HEK293 (cell line): ENCODE results near the gene LCORL.

Source experiments
- CTCF ChIA-PET: fragments of 350-600 bp; formaldehyde crosslinking; extraction: SDS; loops from one replicate; lab custom pipeline; 2021; ENCODE audit warnings: antibody characterized with exemption; lab: Yijun Ruan, JAX
- POLR2A ChIA-PET: fragments of 300-600 bp; formaldehyde crosslinking; extraction: SDS; loops from one replicate; lab custom pipeline; 2020; ENCODE audit warnings: antibody characterized with exemption, inconsistent platforms; lab: Yijun Ruan, JAX
- H3K27ac ChIP-seq: fragments of 200-500 bp; sonication (Bioruptor generic); 2 replicates; pipeline ENCODE4 v1.5.1; 2014; ENCODE audit warnings: low read depth, low read length, control low read depth, inconsistent platforms; ENCODE audit errors: extremely low read depth
- H3K36me3 ChIP-seq, 2 experiments: fragments of 200-500 bp in 1 of 2; sonication (Bioruptor generic) in 1 of 2; 1 replicate in 1 of 2; 2 replicates in 1 of 2; pipeline ENCODE4 v1.5.1; 2014 to 2017; ENCODE audit warnings: inconsistent platforms in 2 of 2, low read length in 2 of 2; ENCODE audit not compliant: control insufficient read depth in 2 of 2, insufficient read depth in 1 of 2
- H3K4me1 ChIP-seq: fragments of 200-500 bp; sonication (Bioruptor generic); 2 replicates; pipeline ENCODE4 v1.5.1; 2014; ENCODE audit warnings: mild to moderate bottlenecking, low read length, inconsistent platforms; ENCODE audit not compliant: control insufficient read depth, insufficient read depth
- H3K4me3 ChIP-seq: 2 replicates; pipeline ENCODE4 v1.5.1; 2011; ENCODE audit warnings: low read depth, mild to moderate bottlenecking, control low read depth, low read length, moderate library complexity
- H3K9me3 ChIP-seq: fragments of 200-500 bp; sonication (Bioruptor generic); 2 replicates; pipeline ENCODE4 v1.5.1; 2014; ENCODE audit warnings: low read depth, low read length, inconsistent platforms; ENCODE audit not compliant: control insufficient read depth, insufficient read depth
- GLI2 ChIP-seq: fragments of 450-650 bp; formaldehyde crosslinking; IDR thresholded peaks from 2 replicates; pipeline ENCODE4; 2017; ENCODE audit warnings: missing biosample characterization, missing genetic modification characterization, low read depth, borderline replicate concordance
- KLF10 ChIP-seq: fragments of 450-650 bp; IDR thresholded peaks from 2 replicates; pipeline ENCODE4 v1.5.1; 2018; ENCODE audit warnings: missing biosample characterization, mild to moderate bottlenecking, missing genetic modification characterization
- ZBTB17 ChIP-seq: fragments of 450-650 bp; formaldehyde crosslinking; IDR thresholded peaks from 2 replicates; pipeline ENCODE4 v1.5.1; 2016; ENCODE audit warnings: missing biosample characterization, missing genetic modification characterization
- ZBTB21 ChIP-seq: fragments of 450-650 bp; formaldehyde crosslinking; IDR thresholded peaks from 2 replicates; pipeline ENCODE4 v1.5.1; 2017; ENCODE audit warnings: missing biosample characterization, missing genetic modification characterization
- ZBTB8A ChIP-seq: fragments of 450-650 bp; formaldehyde crosslinking; IDR thresholded peaks from 2 replicates; pipeline ENCODE4 v1.5.1; 2016; ENCODE audit warnings: missing biosample characterization, missing genetic modification characterization
- ZNF175 ChIP-seq: fragments of 450-650 bp; formaldehyde crosslinking; IDR thresholded peaks from 2 replicates; pipeline ENCODE4 v1.5.1; 2016; ENCODE audit warnings: missing biosample characterization, missing genetic modification characterization
- ZNF423 ChIP-seq: fragments of 450-650 bp; formaldehyde crosslinking; IDR thresholded peaks from 2 replicates; pipeline ENCODE4 v1.5.1; 2016; ENCODE audit warnings: missing biosample characterization, missing genetic modification characterization
- ZNF433 ChIP-seq: fragments of 450-650 bp; formaldehyde crosslinking; IDR thresholded peaks from 2 replicates; pipeline ENCODE4 v1.5.1; 2016; ENCODE audit warnings: missing biosample characterization, missing genetic modification characterization, low read depth
- ZNF629 ChIP-seq: fragments of 450-650 bp; formaldehyde crosslinking; IDR thresholded peaks from 2 replicates; pipeline ENCODE4 v1.5.1; 2017; ENCODE audit warnings: missing biosample characterization, missing genetic modification characterization
- ZNF654 ChIP-seq: fragments of 450-650 bp; formaldehyde crosslinking; IDR thresholded peaks from 2 replicates; pipeline ENCODE4 v1.5.1; 2016; ENCODE audit warnings: low read depth, missing biosample characterization, missing genetic modification characterization
- TF ChIP-seq, protein P1 (sequence below): fragments of 450-650 bp; formaldehyde crosslinking; IDR thresholded peaks from 2 replicates; pipeline ENCODE4 v1.5.1; 2016; ENCODE audit warnings: missing biosample characterization, missing genetic modification characterization
- TF ChIP-seq, protein P2 (sequence below): sonication (generic); formaldehyde crosslinking; IDR thresholded peaks from 2 replicates; pipeline ENCODE4 v1.8.1; 2022; ENCODE audit warnings: mild to moderate bottlenecking, moderate library complexity, missing genetic modification reagents
- TF ChIP-seq, protein P3 (sequence below): fragments of 450-650 bp; formaldehyde crosslinking; IDR thresholded peaks from 2 replicates; pipeline ENCODE4 v1.5.1; 2017; ENCODE audit warnings: missing biosample characterization, missing genetic modification characterization
- TF ChIP-seq, protein P4 (sequence below): fragments of 450-650 bp; formaldehyde crosslinking; IDR thresholded peaks from 2 replicates; pipeline ENCODE4 v1.5.1; 2016; ENCODE audit warnings: missing biosample characterization, missing genetic modification characterization
- TF ChIP-seq, protein P5 (sequence below): fragments of 450-650 bp; formaldehyde crosslinking; IDR thresholded peaks from 2 replicates; pipeline ENCODE4 v1.5.1; 2016; ENCODE audit warnings: missing biosample characterization, missing genetic modification characterization

Gene LCORL

DNA sequence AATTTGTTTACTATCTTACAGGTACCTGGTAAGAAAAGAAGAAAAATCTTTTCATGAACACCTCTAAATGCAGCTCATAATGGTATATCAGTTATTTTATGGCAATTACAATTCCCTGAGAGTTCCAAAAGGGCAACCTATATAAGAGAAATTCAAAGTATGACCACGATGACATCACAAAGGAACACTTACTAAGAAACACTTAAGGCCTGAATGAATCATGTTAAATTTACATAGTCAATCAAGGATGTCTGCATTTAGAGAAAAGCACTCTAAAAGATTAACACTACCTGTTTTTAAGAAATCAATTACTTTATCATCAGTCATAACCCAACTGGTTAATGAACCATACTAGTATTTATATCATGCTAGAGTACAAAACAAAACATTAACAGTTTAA is 63.9 kb downstream of the LCORL start:
- POLR2A ChIA-PET = no interaction called here
- CTCF ChIA-PET = no interaction called here
- Histone ChIP-seq H3K4me3 (no peak overlapping the region), H3K27ac (no peak overlapping the region), H3K4me1 (no peaks in the 10 kb centered on the region), H3K9me3 (no peaks in the 10 kb centered on the region), H3K36me3 (peaks cover 0 to 2% of the 10 kb centered on the region in 2 experiments; a peak in 1 of 3 replicates)
- TF ChIP-seq, protein P1, sequence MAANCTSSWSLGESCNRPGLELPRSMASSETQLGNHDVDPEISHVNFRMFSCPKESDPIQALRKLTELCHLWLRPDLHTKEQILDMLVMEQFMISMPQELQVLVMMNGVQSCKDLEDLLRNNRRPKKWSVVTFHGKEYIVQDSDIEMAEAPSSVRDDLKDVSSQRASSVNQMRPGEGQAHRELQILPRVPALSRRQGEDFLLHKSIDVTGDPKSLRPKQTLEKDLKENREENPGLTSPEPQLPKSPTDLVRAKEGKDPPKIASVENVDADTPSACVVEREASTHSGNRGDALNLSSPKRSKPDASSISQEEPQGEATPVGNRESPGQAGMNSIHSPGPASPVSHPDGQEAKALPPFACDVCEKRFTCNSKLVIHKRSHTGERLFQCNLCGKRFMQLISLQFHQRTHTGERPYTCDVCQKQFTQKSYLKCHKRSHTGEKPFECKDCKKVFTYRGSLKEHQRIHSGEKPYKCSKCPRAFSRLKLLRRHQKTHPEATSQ = no peak
- TF ChIP-seq ZBTB21 (tag by site-specific recombination) = no peak
- no peak for TF ChIP-seq ZNF175 (tag by site-specific recombination)
- no peak for TF ChIP-seq GLI2 (tag by site-specific recombination)
- no peak for TF ChIP-seq ZNF654 (tag by site-specific recombination)
- TF ChIP-seq, protein P2, sequence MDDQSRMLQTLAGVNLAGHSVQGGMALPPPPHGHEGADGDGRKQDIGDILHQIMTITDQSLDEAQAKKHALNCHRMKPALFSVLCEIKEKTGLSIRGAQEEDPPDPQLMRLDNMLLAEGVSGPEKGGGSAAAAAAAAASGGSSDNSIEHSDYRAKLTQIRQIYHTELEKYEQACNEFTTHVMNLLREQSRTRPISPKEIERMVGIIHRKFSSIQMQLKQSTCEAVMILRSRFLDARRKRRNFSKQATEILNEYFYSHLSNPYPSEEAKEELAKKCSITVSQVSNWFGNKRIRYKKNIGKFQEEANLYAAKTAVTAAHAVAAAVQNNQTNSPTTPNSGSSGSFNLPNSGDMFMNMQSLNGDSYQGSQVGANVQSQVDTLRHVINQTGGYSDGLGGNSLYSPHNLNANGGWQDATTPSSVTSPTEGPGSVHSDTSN (CRISPR knock-in tag) = no peak
- TF ChIP-seq ZNF629 = no peak
- no peak for TF ChIP-seq KLF10 (tag by site-specific recombination)
- TF ChIP-seq ZBTB8A (tag by site-specific recombination) = no peak
- TF ChIP-seq ZNF423 (tag by site-specific recombination) = no peak
- TF ChIP-seq ZBTB17 (tag by site-specific recombination) = no peak

DNA sequence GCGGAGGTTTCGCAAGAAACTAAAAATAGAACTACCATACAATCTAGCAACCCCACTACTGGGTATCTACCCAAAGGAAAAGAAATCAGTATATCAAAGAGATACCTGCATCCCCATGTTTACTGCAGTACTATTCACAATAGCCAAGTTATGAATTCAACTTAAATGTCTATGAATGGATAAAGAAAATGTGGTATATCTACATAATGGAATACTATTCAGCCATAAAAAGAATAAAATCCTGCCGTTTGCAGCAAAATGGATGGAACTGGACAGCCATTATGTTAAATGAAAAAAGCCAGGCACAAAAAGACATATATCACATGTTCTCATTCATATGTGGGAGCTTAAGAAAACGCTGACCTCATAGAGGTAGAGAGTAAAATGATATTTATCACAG is 65.3 kb downstream of the LCORL start:
- no peaks in the 10 kb centered on the region for H3K4me1 ChIP-seq
- no peak for TF ChIP-seq ZNF433 (tag by site-specific recombination)
- TF ChIP-seq, protein P3, sequence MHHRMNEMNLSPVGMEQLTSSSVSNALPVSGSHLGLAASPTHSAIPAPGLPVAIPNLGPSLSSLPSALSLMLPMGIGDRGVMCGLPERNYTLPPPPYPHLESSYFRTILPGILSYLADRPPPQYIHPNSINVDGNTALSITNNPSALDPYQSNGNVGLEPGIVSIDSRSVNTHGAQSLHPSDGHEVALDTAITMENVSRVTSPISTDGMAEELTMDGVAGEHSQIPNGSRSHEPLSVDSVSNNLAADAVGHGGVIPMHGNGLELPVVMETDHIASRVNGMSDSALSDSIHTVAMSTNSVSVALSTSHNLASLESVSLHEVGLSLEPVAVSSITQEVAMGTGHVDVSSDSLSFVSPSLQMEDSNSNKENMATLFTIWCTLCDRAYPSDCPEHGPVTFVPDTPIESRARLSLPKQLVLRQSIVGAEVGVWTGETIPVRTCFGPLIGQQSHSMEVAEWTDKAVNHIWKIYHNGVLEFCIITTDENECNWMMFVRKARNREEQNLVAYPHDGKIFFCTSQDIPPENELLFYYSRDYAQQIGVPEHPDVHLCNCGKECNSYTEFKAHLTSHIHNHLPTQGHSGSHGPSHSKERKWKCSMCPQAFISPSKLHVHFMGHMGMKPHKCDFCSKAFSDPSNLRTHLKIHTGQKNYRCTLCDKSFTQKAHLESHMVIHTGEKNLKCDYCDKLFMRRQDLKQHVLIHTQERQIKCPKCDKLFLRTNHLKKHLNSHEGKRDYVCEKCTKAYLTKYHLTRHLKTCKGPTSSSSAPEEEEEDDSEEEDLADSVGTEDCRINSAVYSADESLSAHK (tag by site-specific recombination) = no peak
- TF ChIP-seq, protein P4, sequence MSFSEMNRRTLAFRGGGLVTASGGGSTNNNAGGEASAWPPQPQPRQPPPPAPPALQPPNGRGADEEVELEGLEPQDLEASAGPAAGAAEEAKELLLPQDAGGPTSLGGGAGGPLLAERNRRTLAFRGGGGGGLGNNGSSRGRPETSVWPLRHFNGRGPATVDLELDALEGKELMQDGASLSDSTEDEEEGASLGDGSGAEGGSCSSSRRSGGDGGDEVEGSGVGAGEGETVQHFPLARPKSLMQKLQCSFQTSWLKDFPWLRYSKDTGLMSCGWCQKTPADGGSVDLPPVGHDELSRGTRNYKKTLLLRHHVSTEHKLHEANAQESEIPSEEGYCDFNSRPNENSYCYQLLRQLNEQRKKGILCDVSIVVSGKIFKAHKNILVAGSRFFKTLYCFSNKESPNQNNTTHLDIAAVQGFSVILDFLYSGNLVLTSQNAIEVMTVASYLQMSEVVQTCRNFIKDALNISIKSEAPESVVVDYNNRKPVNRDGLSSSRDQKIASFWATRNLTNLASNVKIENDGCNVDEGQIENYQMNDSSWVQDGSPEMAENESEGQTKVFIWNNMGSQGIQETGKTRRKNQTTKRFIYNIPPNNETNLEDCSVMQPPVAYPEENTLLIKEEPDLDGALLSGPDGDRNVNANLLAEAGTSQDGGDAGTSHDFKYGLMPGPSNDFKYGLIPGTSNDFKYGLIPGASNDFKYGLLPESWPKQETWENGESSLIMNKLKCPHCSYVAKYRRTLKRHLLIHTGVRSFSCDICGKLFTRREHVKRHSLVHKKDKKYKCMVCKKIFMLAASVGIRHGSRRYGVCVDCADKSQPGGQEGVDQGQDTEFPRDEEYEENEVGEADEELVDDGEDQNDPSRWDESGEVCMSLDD (tag by site-specific recombination) = no peak
- TF ChIP-seq, protein P5, sequence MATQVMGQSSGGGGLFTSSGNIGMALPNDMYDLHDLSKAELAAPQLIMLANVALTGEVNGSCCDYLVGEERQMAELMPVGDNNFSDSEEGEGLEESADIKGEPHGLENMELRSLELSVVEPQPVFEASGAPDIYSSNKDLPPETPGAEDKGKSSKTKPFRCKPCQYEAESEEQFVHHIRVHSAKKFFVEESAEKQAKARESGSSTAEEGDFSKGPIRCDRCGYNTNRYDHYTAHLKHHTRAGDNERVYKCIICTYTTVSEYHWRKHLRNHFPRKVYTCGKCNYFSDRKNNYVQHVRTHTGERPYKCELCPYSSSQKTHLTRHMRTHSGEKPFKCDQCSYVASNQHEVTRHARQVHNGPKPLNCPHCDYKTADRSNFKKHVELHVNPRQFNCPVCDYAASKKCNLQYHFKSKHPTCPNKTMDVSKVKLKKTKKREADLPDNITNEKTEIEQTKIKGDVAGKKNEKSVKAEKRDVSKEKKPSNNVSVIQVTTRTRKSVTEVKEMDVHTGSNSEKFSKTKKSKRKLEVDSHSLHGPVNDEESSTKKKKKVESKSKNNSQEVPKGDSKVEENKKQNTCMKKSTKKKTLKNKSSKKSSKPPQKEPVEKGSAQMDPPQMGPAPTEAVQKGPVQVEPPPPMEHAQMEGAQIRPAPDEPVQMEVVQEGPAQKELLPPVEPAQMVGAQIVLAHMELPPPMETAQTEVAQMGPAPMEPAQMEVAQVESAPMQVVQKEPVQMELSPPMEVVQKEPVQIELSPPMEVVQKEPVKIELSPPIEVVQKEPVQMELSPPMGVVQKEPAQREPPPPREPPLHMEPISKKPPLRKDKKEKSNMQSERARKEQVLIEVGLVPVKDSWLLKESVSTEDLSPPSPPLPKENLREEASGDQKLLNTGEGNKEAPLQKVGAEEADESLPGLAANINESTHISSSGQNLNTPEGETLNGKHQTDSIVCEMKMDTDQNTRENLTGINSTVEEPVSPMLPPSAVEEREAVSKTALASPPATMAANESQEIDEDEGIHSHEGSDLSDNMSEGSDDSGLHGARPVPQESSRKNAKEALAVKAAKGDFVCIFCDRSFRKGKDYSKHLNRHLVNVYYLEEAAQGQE (tag by site-specific recombination) = no peak
- TF ChIP-seq, all 188 proteins: peak for 0
- Histone ChIP-seq H3K36me3 (peaks cover 0 to 2% of the 10 kb centered on the region in 2 experiments; a peak in 1 of 3 replicates), H3K9me3 (no peaks in the 10 kb centered on the region), H3K27ac (no peak overlapping the region), H3K4me3 (no peak overlapping the region)
- ChIA-PET POLR2A (no interaction called here), CTCF (no interaction called here)
